ENCODE measurements around the gene AFM. TPM values are rescaled to one million over a fixed set of nuclear protein-coding genes. Genes with fewer than 3 reads are reported as not detected.
A peak's percentile ranks its signal among the peaks of the same experiment; 100 is the strongest.

The AFM gene
- total RNA-seq, 2 experiments from 2014 or later: not detected

GRCh38 chr4:73520821-73521220 lies 39.3 kb downstream of the AFM start:
- TF ChIP-seq CTCF (conservative IDR thresholded peaks at IDR 0.05; ENCODE audit: low read length) (no peak), EZH2phosphoT487 (IDR thresholded peaks at IDR 0.05; ENCODE audit: borderline replicate concordance, low read depth, low read length) (no peak)
- Histone ChIP-seq H3K9me3 (ENCODE audit: low read length) (no peaks in the 10 kb centered on the region), H3K4me2 (ENCODE audit: low read length) (0 out of 2 replicates have a peak overlapping the region, but pooled peaks have one; percentile 17), H3K27ac (ENCODE audit: low read depth, low read length, poor library complexity, severe bottlenecking) (no peak overlapping the region), H3K4me3 (ENCODE audit: low read depth, low read length, poor library complexity, severe bottlenecking) (no peak overlapping the region), H3K4me1 (ENCODE audit: insufficient read depth, low read length, poor library complexity, severe bottlenecking) (peaks cover 5% of the 10 kb centered on the region), H3K9me2 (ENCODE audit: insufficient read depth, low read length) (no peaks in the 10 kb centered on the region), H3K36me3 (ENCODE audit: insufficient read depth, low read length) (no peaks in the 10 kb centered on the region), H2AFZ (ENCODE audit: low read length) (no peak overlapping the region), H3K79me2 (ENCODE audit: insufficient read depth, low read depth, low read length) (no peaks in the 10 kb centered on the region), H4K20me1 (ENCODE audit: insufficient read depth, low read length) (no peaks in the 10 kb centered on the region)
- BruUV-seq (replicated peaks): no TSS peak
- ChIA-PET CTCF (ENCODE audit: unreplicated experiment) (no interaction called here), POLR2A (interaction anchor here (0.7 to 1.1 kb wide), 2 partner anchors 12 kb away, joined by 3 read pairs; no protein-coding TSS in a partner anchor)
- no peak for DNase-seq (ENCODE audit: low spot score)
- intact Hi-C loops (cut with micrococcal nuclease; ENCODE audit: unreplicated experiment): no loop called here

GRCh38 chr4:73523126-73523525 lies 41.6 kb downstream of the AFM start:
- no peak overlapping the region for H3K4me2 ChIP-seq (ENCODE audit: low read length)
- BruUV-seq (replicated peaks): no TSS peak
- H3K27ac ChIP-seq (ENCODE audit: low read depth, low read length, poor library complexity, severe bottlenecking): no peak overlapping the region
- H3K9me3 ChIP-seq (ENCODE audit: low read length): no peaks in the 10 kb centered on the region
- CTCF ChIA-PET (ENCODE audit: unreplicated experiment): no interaction called here
- H2AFZ ChIP-seq (ENCODE audit: low read length): no peak overlapping the region
- TF ChIP-seq EZH2phosphoT487 (IDR thresholded peaks at IDR 0.05; ENCODE audit: borderline replicate concordance, low read depth, low read length) (no peak), CTCF (conservative IDR thresholded peaks at IDR 0.05; ENCODE audit: low read length) (peak; percentile 52)
- peaks cover 5% of the 10 kb centered on the region for H3K4me1 ChIP-seq (ENCODE audit: insufficient read depth, low read length, poor library complexity, severe bottlenecking)
- no peak for DNase-seq (ENCODE audit: low spot score)
- no peaks in the 10 kb centered on the region for H3K79me2 ChIP-seq (ENCODE audit: insufficient read depth, low read depth, low read length)
- no peaks in the 10 kb centered on the region for H3K9me2 ChIP-seq (ENCODE audit: insufficient read depth, low read length)
- no peak overlapping the region for H3K4me3 ChIP-seq (ENCODE audit: low read depth, low read length, poor library complexity, severe bottlenecking)
- H4K20me1 ChIP-seq (ENCODE audit: insufficient read depth, low read length): no peaks in the 10 kb centered on the region
- H3K36me3 ChIP-seq (ENCODE audit: insufficient read depth, low read length): no peaks in the 10 kb centered on the region
- POLR2A ChIA-PET: interaction anchor here (1.4 kb wide), 1 partner anchor 10 kb away, joined by 3 read pairs; no protein-coding TSS in a partner anchor
- intact Hi-C loops (cut with micrococcal nuclease; ENCODE audit: unreplicated experiment): no loop called here

- DNase-seq (ENCODE audit: low spot score): no peak
- CTCF ChIA-PET (ENCODE audit: unreplicated experiment): no interaction called here
- POLR2A ChIA-PET: interaction anchor here (1.2 to 1.5 kb wide), 2 partner anchors 14 to 130 kb away, joined by 4 to 6 read pairs; no protein-coding TSS in a partner anchor
- TF ChIP-seq EZH2phosphoT487 (IDR thresholded peaks at IDR 0.05; ENCODE audit: borderline replicate concordance, low read depth, low read length) (no peak), CTCF (conservative IDR thresholded peaks at IDR 0.05; ENCODE audit: low read length) (no peak)
- H3K79me2 ChIP-seq (ENCODE audit: insufficient read depth, low read depth, low read length): no peaks in the 10 kb centered on the region
- no peaks in the 10 kb centered on the region for H3K9me2 ChIP-seq (ENCODE audit: insufficient read depth, low read length)
- H3K4me2 ChIP-seq (ENCODE audit: low read length): no peak overlapping the region
- intact Hi-C loops (cut with micrococcal nuclease; ENCODE audit: unreplicated experiment): no loop called here
- H4K20me1 ChIP-seq (ENCODE audit: insufficient read depth, low read length): no peaks in the 10 kb centered on the region
- H3K4me1 ChIP-seq (ENCODE audit: insufficient read depth, low read length, poor library complexity, severe bottlenecking): peaks cover 5% of the 10 kb centered on the region
- H3K9me3 ChIP-seq (ENCODE audit: low read length): no peaks in the 10 kb centered on the region
- no peak overlapping the region for H3K27ac ChIP-seq (ENCODE audit: low read depth, low read length, poor library complexity, severe bottlenecking)
- H2AFZ ChIP-seq (ENCODE audit: low read length): no peak overlapping the region
- no peaks in the 10 kb centered on the region for H3K36me3 ChIP-seq (ENCODE audit: insufficient read depth, low read length)
- no peak overlapping the region for H3K4me3 ChIP-seq (ENCODE audit: low read depth, low read length, poor library complexity, severe bottlenecking)
- no TSS peak for BruUV-seq (replicated peaks)
These were observed 44.1 kb downstream of the AFM start for GRCh38 chr4:73525611-73526010.
